Neuronal stem cell (in vitro differentiated cells): Measurements from ENCODE around the gene ABO.

Experiments
- DNase-seq: peaks from one replicate; pipeline ENCODE4 v3.0.0-alpha.2; 2013; ENCODE audit warnings: low spot score
- H2AFZ ChIP-seq: one replicate; pipeline ENCODE4 v1.6.1; 2013; ENCODE audit warnings: mild to moderate bottlenecking, low read length, inconsistent platforms
- H2AK5ac ChIP-seq: 2 replicates; pipeline ENCODE4 v1.6.1; 2013; ENCODE audit warnings: low read depth, mild to moderate bottlenecking, inconsistent platforms, low read length, moderate library complexity, mixed read lengths
- H2BK120ac ChIP-seq: 2 replicates; pipeline ENCODE4 v1.6.1; 2013; ENCODE audit warnings: low read depth, mild to moderate bottlenecking, inconsistent platforms, low read length, moderate library complexity, mixed read lengths
- H2BK12ac ChIP-seq: one replicate; pipeline ENCODE4 v1.6.1; 2013; ENCODE audit warnings: low read length, inconsistent platforms
- H2BK15ac ChIP-seq: 2 replicates; pipeline ENCODE4 v1.6.1; 2013; ENCODE audit warnings: mild to moderate bottlenecking, low read length, inconsistent platforms, mixed read lengths
- H2BK5ac ChIP-seq: one replicate; pipeline ENCODE4 v1.6.1; 2013; ENCODE audit warnings: inconsistent platforms, mild to moderate bottlenecking, low read length, moderate library complexity
- H3K14ac ChIP-seq: one replicate; pipeline ENCODE4 v1.6.1; 2013; ENCODE audit warnings: low read length, inconsistent platforms
- H3K18ac ChIP-seq: 2 replicates; pipeline ENCODE4 v1.6.1; 2013; ENCODE audit warnings: low read length, inconsistent platforms
- H3K23ac ChIP-seq: 2 replicates; pipeline ENCODE4 v1.6.1; 2013; ENCODE audit warnings: low read depth, mild to moderate bottlenecking, mixed read lengths, low read length, inconsistent platforms; ENCODE audit not compliant: poor library complexity
- H3K27ac ChIP-seq: replicated peaks from 3 replicates; pipeline ENCODE4 v1.5.1; 2013; ENCODE audit warnings: low read length, inconsistent platforms
- H3K27me3 ChIP-seq, 3 experiments: 2 replicates each; pipeline ENCODE4 v1.6.1; 2013; ENCODE audit warnings: low read length in 3 of 3, mild to moderate bottlenecking in 2 of 3, inconsistent platforms in 1 of 3, low read depth in 1 of 3, mixed read lengths in 1 of 3, moderate library complexity in 1 of 3; ENCODE audit not compliant: control insufficient read depth in 3 of 3, insufficient read depth in 3 of 3
- H3K36me3 ChIP-seq, 2 donors: replicated peaks in 1 of 2; 2 replicates each; pipeline ENCODE4 v1.6.1; 2013; ENCODE audit warnings: low read length in 2 of 2; ENCODE audit not compliant: control insufficient read depth in 2 of 2, insufficient read depth in 2 of 2
- H3K4ac ChIP-seq: 2 replicates; pipeline ENCODE4 v1.6.1; 2013; ENCODE audit warnings: inconsistent platforms, mild to moderate bottlenecking, low read length, moderate library complexity
- H3K4me1 ChIP-seq, 2 donors: 1 replicate in 1 of 2; 2 replicates in 1 of 2; pipeline ENCODE4 v1.6.1; 2013; ENCODE audit warnings: low read length in 2 of 2, low read depth in 1 of 2; ENCODE audit not compliant: control insufficient read depth in 2 of 2, insufficient read depth in 1 of 2
- H3K4me2 ChIP-seq: one replicate; pipeline ENCODE4 v1.6.1; 2013; ENCODE audit warnings: mild to moderate bottlenecking, low read length, inconsistent platforms; ENCODE audit not compliant: insufficient read depth, poor library complexity, severe bottlenecking
- H3K4me3 ChIP-seq, 2 donors: 2 replicates each; pipeline ENCODE4 v1.5.1; 2013; ENCODE audit warnings: low read length in 2 of 2, mild to moderate bottlenecking in 2 of 2, inconsistent platforms in 1 of 2, moderate library complexity in 1 of 2
- H3K79me1 ChIP-seq: one replicate; pipeline ENCODE4 v1.6.1; 2013; ENCODE audit warnings: low read depth, mild to moderate bottlenecking, inconsistent platforms, low read length, moderate library complexity
- H3K9ac ChIP-seq: one replicate; pipeline ENCODE4 v1.6.1; 2013; ENCODE audit warnings: mild to moderate bottlenecking, low read depth, low read length, inconsistent platforms; ENCODE audit not compliant: poor library complexity
- H3K9me3 ChIP-seq, 2 donors: replicated peaks in 1 of 2; 2 replicates each; pipeline versions ENCODE3 to v1.6.1; 2013; ENCODE audit warnings: low read length in 2 of 2, mild to moderate bottlenecking in 2 of 2, inconsistent platforms in 1 of 2, low read depth in 1 of 2, mixed read lengths in 1 of 2, moderate library complexity in 1 of 2; ENCODE audit not compliant: control insufficient read depth in 2 of 2, insufficient read depth in 1 of 2
- H4K8ac ChIP-seq: one replicate; pipeline ENCODE4 v1.6.1; 2013; ENCODE audit warnings: low read depth, mild to moderate bottlenecking, inconsistent platforms, low read length, moderate library complexity
- H4K91ac ChIP-seq: one replicate; pipeline ENCODE4 v1.6.1; 2013; ENCODE audit warnings: low read length, low read depth, mild to moderate bottlenecking, inconsistent platforms; ENCODE audit not compliant: poor library complexity
- WGBS, 2 donors: extraction: QIAGEN DNeasy Blood & Tissue Kit; methylation state at CpG; one replicate each; pipeline ENCODE4 v1.1.7; 2013; ENCODE audit warnings: missing lambda C conversion rate in 2 of 2, mixed read lengths in 1 of 2; ENCODE audit not compliant: insufficient read length in 2 of 2, insufficient replicate concordance in 1 of 2; ENCODE audit errors: extremely low coverage in 2 of 2; 5-methylcytosine and 5-hydroxymethylcytosine counted together

Gene ABO

DNA sequence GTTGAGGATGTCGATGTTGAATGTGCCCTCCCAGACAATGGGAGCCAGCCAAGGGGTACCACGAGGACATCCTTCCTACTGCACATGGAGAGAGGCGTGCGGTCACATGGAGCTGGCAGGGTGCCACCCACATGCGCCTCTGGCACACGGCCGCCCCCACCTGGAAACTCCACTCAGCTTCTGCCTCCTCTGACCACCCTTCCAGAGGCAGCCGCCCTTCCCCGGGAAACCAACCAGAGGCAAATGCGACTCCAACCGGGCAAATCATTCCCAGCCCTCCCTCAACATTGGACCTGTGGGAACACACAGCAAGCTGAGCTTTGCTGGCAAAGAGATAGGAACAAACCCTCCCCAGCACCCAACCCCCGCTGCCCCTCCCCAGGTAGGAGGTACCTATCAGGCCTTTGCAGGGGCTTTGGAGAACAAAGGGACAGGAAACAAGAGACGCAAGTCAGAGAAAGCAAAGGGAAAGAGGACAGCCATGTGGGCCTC lies 17.5 kb downstream of the ABO start:
- H4K91ac ChIP-seq, result no peak overlapping the region
- WGBS, 2 donors, result no CpG with 5 or more reads among the region's 13 CpGs
- no peak for DNase-seq

DNA sequence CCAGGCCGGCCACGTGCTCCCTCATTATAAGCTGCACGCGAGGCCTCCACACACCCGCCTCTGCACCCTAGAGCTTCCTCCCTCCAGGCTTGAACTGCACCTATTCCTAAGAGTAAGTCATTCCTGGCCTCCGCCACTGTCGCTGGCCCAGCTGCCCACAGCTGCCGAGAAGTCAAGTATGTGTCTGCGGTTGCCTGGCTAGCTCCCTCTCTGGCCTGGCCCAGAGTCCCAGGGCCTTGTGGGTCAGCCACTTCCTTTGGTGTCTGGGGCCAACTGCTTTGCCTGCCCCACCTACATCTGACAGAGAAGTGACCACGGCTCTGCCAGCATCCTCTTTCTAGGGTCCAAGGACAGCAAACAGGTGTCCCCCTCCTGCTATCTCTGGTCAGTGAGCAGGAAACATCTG lies 18.3 kb downstream of the ABO start:
- WGBS, 2 donors, result no CpG with 5 or more reads among the region's 10 CpGs
- H2AK5ac ChIP-seq, result peak overlapping the region; percentile 71
- no peak for DNase-seq
- no peak overlapping the region for H4K8ac ChIP-seq
- H2BK15ac ChIP-seq, result peak overlapping the region; percentile 72
- no peak overlapping the region for H4K91ac ChIP-seq
- no peak overlapping the region for H3K4ac ChIP-seq
- no peaks in the 10 kb centered on the region for H3K36me3 ChIP-seq
- H3K23ac ChIP-seq, result peak overlapping the region; percentile 68
- H2AFZ ChIP-seq, result peak overlapping the region; percentile 5
- H3K14ac ChIP-seq, result no peak overlapping the region
- H3K4me3 ChIP-seq, result no peak overlapping the region
- peaks cover 4% of the 10 kb centered on the region for H3K79me1 ChIP-seq
- H3K4me2 ChIP-seq, result no peak overlapping the region
- H3K4me1 ChIP-seq, result peaks cover 0 to 10% of the 10 kb centered on the region in 2 donors
- no peak overlapping the region for H3K9ac ChIP-seq
- H3K27me3 ChIP-seq, result peaks cover 0 to 30% (median 2%) of the 10 kb centered on the region in 3 experiments
- H3K27ac ChIP-seq, result no peak overlapping the region
- H3K9me3 ChIP-seq, result no peaks in the 10 kb centered on the region
- H2BK12ac ChIP-seq, result no peak overlapping the region
- H2BK120ac ChIP-seq, result peak overlapping the region; percentile 38
- no peak overlapping the region for H2BK5ac ChIP-seq
- H3K18ac ChIP-seq, result peak overlapping the region; percentile 15

More for the DNA sequence above, 17.5 kb downstream of the ABO start:
- H2AK5ac ChIP-seq, result peak overlapping the region; percentile 89
- no peak overlapping the region for H3K4me3 ChIP-seq
- H2AFZ ChIP-seq, result peak overlapping the region; percentile 34
- H2BK5ac ChIP-seq, result no peak overlapping the region
- peaks cover 0 to 29% (median 2%) of the 10 kb centered on the region in 3 experiments for H3K27me3 ChIP-seq
- H4K8ac ChIP-seq, result no peak overlapping the region
- peak overlapping the region; percentile 67 for H3K14ac ChIP-seq
- peak overlapping the region; percentile 15 for H3K18ac ChIP-seq
- peak overlapping the region; percentile 38 for H2BK120ac ChIP-seq
- no peak overlapping the region for H3K4ac ChIP-seq
- H3K4me1 ChIP-seq, result peaks cover 0 to 10% of the 10 kb centered on the region in 2 donors
- H3K79me1 ChIP-seq, result peaks cover 4% of the 10 kb centered on the region
- no peaks in the 10 kb centered on the region for H3K9me3 ChIP-seq
- H3K36me3 ChIP-seq, result no peaks in the 10 kb centered on the region
- no peak overlapping the region for H3K23ac ChIP-seq
- H2BK15ac ChIP-seq, result peak overlapping the region; percentile 72
- peak overlapping the region; percentile 2 for H2BK12ac ChIP-seq
- no peak overlapping the region for H3K27ac ChIP-seq
- H3K4me2 ChIP-seq, result no peak overlapping the region
- H3K9ac ChIP-seq, result no peak overlapping the region

DNA sequence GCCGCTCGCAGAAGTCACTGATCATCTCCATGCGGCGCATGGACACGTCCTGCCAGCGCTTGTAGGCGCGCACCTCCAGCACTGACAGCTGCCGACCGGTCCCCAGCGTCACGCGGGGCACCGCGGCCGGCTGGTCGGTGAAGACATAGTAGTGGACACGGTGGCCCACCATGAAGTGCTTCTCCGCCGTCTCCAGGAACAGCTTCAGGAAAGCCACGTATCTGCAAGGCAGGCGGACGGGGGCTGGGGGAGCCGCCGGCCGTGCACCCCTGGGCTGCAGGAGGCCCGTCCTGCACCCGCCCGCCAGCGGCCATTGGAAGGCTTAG lies 18.9 kb downstream of the ABO start:
- H2BK120ac ChIP-seq, result no peak overlapping the region
- no peak for DNase-seq
- peak overlapping the region; percentile 62 for H2AK5ac ChIP-seq
- H2BK12ac ChIP-seq, result no peak overlapping the region
- peaks cover 0 to 10% of the 10 kb centered on the region in 2 donors for H3K4me1 ChIP-seq
- H3K9me3 ChIP-seq, result no peaks in the 10 kb centered on the region
- no CpG with 5 or more reads among the region's 30 CpGs for WGBS, 2 donors
- no peak overlapping the region for H4K8ac ChIP-seq
- H3K27ac ChIP-seq, result no peak overlapping the region
- no peak overlapping the region for H2BK5ac ChIP-seq
- no peak overlapping the region for H2BK15ac ChIP-seq
- H3K4ac ChIP-seq, result no peak overlapping the region
- H3K36me3 ChIP-seq, result no peaks in the 10 kb centered on the region
- H3K18ac ChIP-seq, result no peak overlapping the region
- H3K14ac ChIP-seq, result peak overlapping the region; percentile 71
- H3K23ac ChIP-seq, result peak overlapping the region; percentile 93
- H4K91ac ChIP-seq, result peak overlapping the region; percentile 70
- peak overlapping the region; percentile 40 for H3K9ac ChIP-seq
- no peak overlapping the region for H3K4me3 ChIP-seq
- no peak overlapping the region for H2AFZ ChIP-seq
- H3K79me1 ChIP-seq, result peaks cover 3% of the 10 kb centered on the region
- H3K27me3 ChIP-seq, result peaks cover 0 to 28% (median 2%) of the 10 kb centered on the region in 3 experiments
- H3K4me2 ChIP-seq, result no peak overlapping the region

DNA sequence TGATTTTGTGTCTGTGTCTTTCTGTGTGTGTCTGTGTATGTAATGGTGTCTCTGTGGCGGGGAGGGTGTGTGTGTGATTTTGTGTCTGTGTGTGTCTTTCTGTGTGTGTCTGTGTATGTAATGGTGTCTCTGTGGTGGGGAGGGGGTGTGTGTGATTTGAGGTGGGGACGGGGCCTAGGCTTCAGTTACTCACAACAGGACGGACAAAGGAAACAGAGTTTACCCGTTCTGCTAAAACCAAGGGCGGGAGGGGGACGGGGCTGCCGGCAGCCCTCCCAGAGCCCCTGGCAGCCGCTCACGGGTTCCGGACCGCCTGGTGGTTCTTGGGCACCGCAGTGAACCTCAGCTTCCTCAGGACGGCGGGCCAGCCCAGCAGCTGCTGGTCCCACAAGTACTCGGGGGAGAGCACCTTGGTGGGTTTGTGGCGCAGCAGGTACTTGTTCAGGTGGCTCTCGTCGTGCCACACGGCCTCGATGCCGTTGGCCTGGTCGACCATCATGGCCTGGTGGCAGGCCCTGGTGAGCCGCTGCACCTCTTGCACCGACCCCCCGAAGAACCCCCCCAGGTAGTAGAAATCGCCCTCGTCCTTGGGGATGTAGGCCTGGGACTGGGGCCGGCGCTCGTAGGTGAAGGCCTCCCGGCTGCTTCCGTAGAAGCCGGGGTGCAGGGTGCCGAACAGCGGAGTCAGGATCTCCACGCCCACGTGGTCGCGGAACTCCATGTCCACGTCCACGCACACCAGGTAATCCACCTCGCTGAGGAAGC lies 19.4 kb downstream of the ABO start:
- Histone ChIP-seq H2BK15ac (peak overlapping the region; percentile 58), H2AFZ (no peak overlapping the region), H3K4ac (no peak overlapping the region), H4K91ac (peak overlapping the region; percentile 70), H3K36me3 (no peaks in the 10 kb centered on the region), H3K79me1 (peaks cover 1% of the 10 kb centered on the region), H2BK12ac (peak overlapping the region; percentile 22), H2BK120ac (no peak overlapping the region), H3K4me2 (no peak overlapping the region), H3K9ac (no peak overlapping the region), H3K18ac (no peak overlapping the region), H2BK5ac (no peak overlapping the region), H3K14ac (peak overlapping the region; percentile 71), H3K4me3 (no peak overlapping the region), H3K9me3 (no peaks in the 10 kb centered on the region), H4K8ac (no peak overlapping the region), H2AK5ac (peak overlapping the region; percentile 87), H3K4me1 (peaks cover 0 to 10% of the 10 kb centered on the region in 2 donors), H3K27me3 (peaks cover 0 to 31% (median 2%) of the 10 kb centered on the region in 3 experiments), H3K23ac (peak overlapping the region; percentile 93), H3K27ac (no peak overlapping the region)
- DNase-seq, result no peak
- WGBS, 2 donors, result no CpG with 5 or more reads among the region's 42 CpGs
